IPS-20b (cell line): Measurements from ENCODE around the gene CEP128.

Source experiments
- H3K27ac ChIP-seq: one replicate; pipeline ENCODE4 v1.5.1; 2013; ENCODE audit warnings: low read length
- H3K27me3 ChIP-seq: 2 replicates; pipeline ENCODE4 v1.6.1; 2013; ENCODE audit warnings: mild to moderate bottlenecking, low read length, inconsistent platforms; ENCODE audit not compliant: insufficient read depth
- H3K36me3 ChIP-seq: 2 replicates; pipeline ENCODE4 v1.6.1; 2013; ENCODE audit warnings: low read depth, mild to moderate bottlenecking, inconsistent platforms, low read length, moderate library complexity; ENCODE audit not compliant: insufficient read depth
- H3K4me1 ChIP-seq: 2 replicates; pipeline ENCODE4 v1.6.1; 2013; ENCODE audit warnings: mild to moderate bottlenecking, control low read depth, inconsistent platforms, low read length, moderate library complexity; ENCODE audit not compliant: insufficient read depth
- H3K4me3 ChIP-seq: 2 replicates; pipeline ENCODE4 v1.5.1; 2013; ENCODE audit warnings: mild to moderate bottlenecking, low read length, inconsistent platforms
- H3K9ac ChIP-seq: 2 replicates; pipeline ENCODE4 v1.6.1; 2013; ENCODE audit warnings: low read depth, mild to moderate bottlenecking, inconsistent platforms, low read length, moderate library complexity
- H3K9me3 ChIP-seq: 2 replicates; pipeline ENCODE4 v1.6.1; 2013; ENCODE audit warnings: mild to moderate bottlenecking, low read depth, low read length, inconsistent platforms; ENCODE audit not compliant: insufficient read depth

The CEP128 gene

GRCh38 chr14:80700601-80701000 is 240.9 kb downstream of the CEP128 start:
- no peak overlapping the region for H3K9ac ChIP-seq
- H3K27ac ChIP-seq = no peak overlapping the region
- no peaks in the 10 kb centered on the region for H3K27me3 ChIP-seq
- no peaks in the 10 kb centered on the region for H3K36me3 ChIP-seq
- no peak overlapping the region for H3K4me3 ChIP-seq
- no peaks in the 10 kb centered on the region for H3K4me1 ChIP-seq
- H3K9me3 ChIP-seq = no peaks in the 10 kb centered on the region

GRCh38 chr14:80699861-80700260 is 241.7 kb downstream of the CEP128 start:
- Histone ChIP-seq H3K4me1 (no peaks in the 10 kb centered on the region), H3K4me3 (no peak overlapping the region), H3K27me3 (no peaks in the 10 kb centered on the region), H3K9me3 (no peaks in the 10 kb centered on the region), H3K36me3 (no peaks in the 10 kb centered on the region), H3K9ac (no peak overlapping the region), H3K27ac (no peak overlapping the region)

- Histone ChIP-seq H3K27me3 (no peaks in the 10 kb centered on the region), H3K9me3 (no peaks in the 10 kb centered on the region), H3K4me3 (no peak overlapping the region), H3K4me1 (no peaks in the 10 kb centered on the region), H3K9ac (no peak overlapping the region), H3K36me3 (no peaks in the 10 kb centered on the region), H3K27ac (no peak overlapping the region)
Measured at GRCh38 chr14:80698974-80699373, 242.6 kb downstream of the CEP128 start.

- H3K36me3 ChIP-seq = no peaks in the 10 kb centered on the region
- H3K9me3 ChIP-seq = no peaks in the 10 kb centered on the region
- H3K4me3 ChIP-seq = no peak overlapping the region
- H3K4me1 ChIP-seq = peaks cover 10% of the 10 kb centered on the region; the same call in 1 of the 2 replicates
- H3K27ac ChIP-seq = no peak overlapping the region
- H3K27me3 ChIP-seq = no peaks in the 10 kb centered on the region
- no peak overlapping the region for H3K9ac ChIP-seq
Measured at GRCh38 chr14:80695869-80696268, 245.7 kb downstream of the CEP128 start.

GRCh38 chr14:80692903-80693302 is 248.6 kb downstream of the CEP128 start:
- H3K9me3 ChIP-seq = no peaks in the 10 kb centered on the region
- H3K4me3 ChIP-seq = no peak overlapping the region
- H3K4me1 ChIP-seq = peaks cover 10% of the 10 kb centered on the region; the same call in 1 of the 2 replicates
- H3K9ac ChIP-seq = no peak overlapping the region
- no peak overlapping the region for H3K27ac ChIP-seq
- no peaks in the 10 kb centered on the region for H3K27me3 ChIP-seq
- H3K36me3 ChIP-seq = no peaks in the 10 kb centered on the region

- Histone ChIP-seq H3K27ac (no peak overlapping the region), H3K9me3 (peaks cover 15% of the 10 kb centered on the region; the same call in 1 of the 2 replicates), H3K4me3 (no peak overlapping the region), H3K27me3 (no peaks in the 10 kb centered on the region), H3K4me1 (no peaks in the 10 kb centered on the region), H3K36me3 (no peaks in the 10 kb centered on the region), H3K9ac (no peak overlapping the region)
Measured at GRCh38 chr14:80681651-80682050, 259.9 kb downstream of the CEP128 start.

GRCh38 chr14:80679273-80679672 is 262.3 kb downstream of the CEP128 start:
- no peaks in the 10 kb centered on the region for H3K27me3 ChIP-seq
- H3K4me1 ChIP-seq = no peaks in the 10 kb centered on the region
- no peaks in the 10 kb centered on the region for H3K36me3 ChIP-seq
- H3K4me3 ChIP-seq = no peak overlapping the region
- no peak overlapping the region for H3K9ac ChIP-seq
- no peak overlapping the region for H3K27ac ChIP-seq
- peaks cover 15% of the 10 kb centered on the region; the same call in 1 of the 2 replicates for H3K9me3 ChIP-seq

- peaks cover 15% of the 10 kb centered on the region; the same call in 1 of the 2 replicates for H3K9me3 ChIP-seq
- H3K9ac ChIP-seq = no peak overlapping the region
Measured at GRCh38 chr14:80678436-80678835, 263.1 kb downstream of the CEP128 start.

GRCh38 chr14:80669426-80669825 is 272.1 kb downstream of the CEP128 start:
- H3K4me1 ChIP-seq = peaks cover 4% of the 10 kb centered on the region; the same call in 1 of the 2 replicates
- no peak overlapping the region for H3K9ac ChIP-seq
- no peaks in the 10 kb centered on the region for H3K36me3 ChIP-seq
- H3K27ac ChIP-seq = no peak overlapping the region
- no peaks in the 10 kb centered on the region for H3K27me3 ChIP-seq
- H3K4me3 ChIP-seq = no peak overlapping the region
- no peaks in the 10 kb centered on the region for H3K9me3 ChIP-seq

More at GRCh38 chr14:80678436-80678835, 263.1 kb downstream of the CEP128 start:
- Histone ChIP-seq H3K27me3 (no peaks in the 10 kb centered on the region), H3K4me1 (no peaks in the 10 kb centered on the region), H3K27ac (no peak overlapping the region), H3K4me3 (no peak overlapping the region), H3K36me3 (no peaks in the 10 kb centered on the region)

GRCh38 chr14:80664576-80664975 is 277.0 kb downstream of the CEP128 start:
- peaks cover 4% of the 10 kb centered on the region; the same call in 1 of the 2 replicates for H3K4me1 ChIP-seq
- H3K27ac ChIP-seq = no peak overlapping the region
- no peaks in the 10 kb centered on the region for H3K36me3 ChIP-seq
- H3K27me3 ChIP-seq = no peaks in the 10 kb centered on the region
- no peak overlapping the region for H3K9ac ChIP-seq
- no peak overlapping the region for H3K4me3 ChIP-seq
- no peaks in the 10 kb centered on the region for H3K9me3 ChIP-seq

GRCh38 chr14:80663541-80663940 is 278.0 kb downstream of the CEP128 start:
- Histone ChIP-seq H3K36me3 (no peaks in the 10 kb centered on the region), H3K4me3 (no peak overlapping the region), H3K9ac (no peak overlapping the region), H3K27me3 (no peaks in the 10 kb centered on the region), H3K4me1 (peaks cover 4% of the 10 kb centered on the region; the same call in 1 of the 2 replicates), H3K9me3 (no peaks in the 10 kb centered on the region), H3K27ac (no peak overlapping the region)

GRCh38 chr14:80659783-80660182 is 281.8 kb downstream of the CEP128 start:
- no peak overlapping the region for H3K27ac ChIP-seq
- H3K27me3 ChIP-seq = no peaks in the 10 kb centered on the region
- H3K9ac ChIP-seq = no peak overlapping the region
- no peaks in the 10 kb centered on the region for H3K36me3 ChIP-seq
- no peak overlapping the region for H3K4me3 ChIP-seq
- H3K9me3 ChIP-seq = no peaks in the 10 kb centered on the region
- H3K4me1 ChIP-seq = peaks cover 2% of the 10 kb centered on the region; the same call in 1 of the 2 replicates
